IMR-90 (cell line): Measurements from ENCODE around the gene COL11A2. TPM values are rescaled to one million over a fixed set of nuclear protein-coding genes. Genes with fewer than 3 reads are reported as not detected.

Experiments
- ATAC-seq: fragments of 200-7000 bp; cut with Tn5 transposase; 2 replicates; pipeline ENCODE4 v1.9.1; 2020; ENCODE audit warnings: low read depth, mild to moderate bottlenecking, moderate library complexity
- BruUV-seq: library from RNA; stranded (reverse); fragments of 400-500 nt; replicated peaks from 2 replicates; lab custom pipeline; 2021; lab: Mats Ljungman, UMichigan
- CTCF ChIA-PET: fragments of 300-600 bp; formaldehyde crosslinking; extraction: SDS; loops from one replicate; lab custom pipeline; 2021; ENCODE audit warnings: antibody characterized with exemption; lab: Yijun Ruan, JAX
- POLR2A ChIA-PET: fragments of 300-600 bp; sonication (Branson Sonifier 250); formaldehyde crosslinking; loops from one replicate; lab custom pipeline; 2022; ENCODE audit warnings: antibody characterized with exemption; ENCODE audit not compliant: unreplicated experiment; lab: Charles Lee
- DNase-seq: peaks from one replicate; pipeline ENCODE4 v3.0.0; 2013
- H2AFZ ChIP-seq: replicated peaks from 2 replicates; pipeline ENCODE3; 2013; ENCODE audit warnings: low read length, mild to moderate bottlenecking; ENCODE audit not compliant: poor library complexity
- H2AK5ac ChIP-seq: 2 replicates; pipeline ENCODE4 v1.6.1; 2013; ENCODE audit warnings: low read depth, low read length, inconsistent platforms
- H2AK9ac ChIP-seq: replicated peaks from 2 replicates; pipeline ENCODE3; 2013; ENCODE audit warnings: mild to moderate bottlenecking, low read depth, low read length, moderate library complexity; ENCODE audit not compliant: poor library complexity
- H2BK120ac ChIP-seq: 2 replicates; pipeline ENCODE4 v1.6.1; 2013; ENCODE audit warnings: low read depth, low read length, inconsistent platforms
- H2BK15ac ChIP-seq: 3 replicates; pipeline ENCODE4 v1.6.1; 2013; ENCODE audit warnings: low read depth, low read length, inconsistent platforms
- H2BK20ac ChIP-seq: 2 replicates; pipeline ENCODE4 v1.6.1; 2013; ENCODE audit warnings: low read depth, mild to moderate bottlenecking, inconsistent platforms, low read length, moderate library complexity
- H2BK5ac ChIP-seq: 2 replicates; pipeline ENCODE4 v1.6.1; 2013; ENCODE audit warnings: mild to moderate bottlenecking, low read depth, low read length, inconsistent platforms; ENCODE audit not compliant: poor library complexity, severe bottlenecking
- H3K14ac ChIP-seq: replicated peaks from 2 replicates; pipeline ENCODE4 v1.6.1; 2013; ENCODE audit warnings: low read depth, low read length, inconsistent platforms
- H3K18ac ChIP-seq: 2 replicates; pipeline ENCODE4 v1.6.1; 2013; ENCODE audit warnings: low read depth, low read length, control low read depth
- H3K23ac ChIP-seq: 2 replicates; pipeline ENCODE4 v1.6.1; 2013; ENCODE audit warnings: low read depth, low read length, inconsistent platforms
- H3K27ac ChIP-seq: 2 replicates; pipeline ENCODE4 v1.5.1; 2013; ENCODE audit warnings: mild to moderate bottlenecking, control low read depth, low read length; ENCODE audit not compliant: insufficient read depth
- H3K27me3 ChIP-seq: 2 replicates; pipeline ENCODE4 v1.6.1; 2013; ENCODE audit warnings: low read length; ENCODE audit not compliant: control insufficient read depth, insufficient read depth
- H3K36me3 ChIP-seq: 2 replicates; pipeline ENCODE4 v1.6.1; 2013; ENCODE audit warnings: low read length, mixed read lengths; ENCODE audit not compliant: control insufficient read depth, insufficient read depth
- H3K4ac ChIP-seq: 2 replicates; pipeline ENCODE4 v1.6.1; 2013; ENCODE audit warnings: low read depth, low read length, inconsistent platforms
- H3K4me1 ChIP-seq: 2 replicates; pipeline ENCODE4 v1.6.1; 2013; ENCODE audit warnings: low read length, mixed read lengths; ENCODE audit not compliant: control insufficient read depth, insufficient read depth
- H3K4me2 ChIP-seq: 2 replicates; pipeline ENCODE4 v1.6.1; 2013; ENCODE audit warnings: low read depth, mild to moderate bottlenecking, control low read depth, low read length, moderate library complexity
- H3K4me3 ChIP-seq: 2 replicates; pipeline ENCODE4 v1.5.1; 2013; ENCODE audit warnings: low read depth, mild to moderate bottlenecking, control low read depth, low read length, moderate library complexity; ENCODE audit not compliant: insufficient read depth
- H3K56ac ChIP-seq: 2 replicates; pipeline ENCODE4 v1.6.1; 2013; ENCODE audit warnings: low read length, inconsistent platforms; ENCODE audit not compliant: insufficient read depth; ENCODE audit errors: extremely low read depth
- H3K79me1 ChIP-seq, 2 experiments: 2 replicates each; pipeline ENCODE4 v1.6.1; 2013; ENCODE audit warnings: low read length in 2 of 2, inconsistent platforms in 1 of 2, low read depth in 1 of 2
- H3K9ac ChIP-seq: 2 replicates; pipeline ENCODE4 v1.6.1; 2013; ENCODE audit warnings: low read depth, low read length, control low read depth
- H3K9me1 ChIP-seq: 2 replicates; pipeline ENCODE4 v1.6.1; 2013; ENCODE audit warnings: low read length, inconsistent platforms; ENCODE audit not compliant: insufficient read depth
- H3K9me3 ChIP-seq: 2 replicates; pipeline ENCODE4 v1.6.1; 2013; ENCODE audit warnings: low read length; ENCODE audit not compliant: control insufficient read depth, insufficient read depth
- H4K20me1 ChIP-seq: 2 replicates; pipeline ENCODE4 v1.6.1; 2013; ENCODE audit warnings: low read length, inconsistent platforms; ENCODE audit not compliant: insufficient read depth
- H4K5ac ChIP-seq: 2 replicates; pipeline ENCODE4 v1.6.1; 2013; ENCODE audit warnings: mild to moderate bottlenecking, low read depth, low read length, control low read depth
- H4K8ac ChIP-seq, 2 experiments: 2 replicates each; pipeline ENCODE4 v1.6.1; 2013; ENCODE audit warnings: low read depth in 2 of 2, low read length in 2 of 2, control low read depth in 1 of 2, inconsistent platforms in 1 of 2
- H4K91ac ChIP-seq: 2 replicates; pipeline ENCODE4 v1.6.1; 2013; ENCODE audit warnings: low read depth, low read length, inconsistent platforms; ENCODE audit not compliant: insufficient read depth
- BHLHE40 ChIP-seq: fragments of 150-350 bp; IDR thresholded peaks from 2 replicates; pipeline ENCODE4 v1.6.1; 2016; ENCODE audit warnings: mild to moderate bottlenecking, low read depth, low read length
- CEBPB ChIP-seq: IDR thresholded peaks from 2 replicates; pipeline ENCODE4 v1.6.1; 2012; ENCODE audit warnings: low read depth, low read length, improper control_type of control experiment
- CHD1 ChIP-seq: IDR thresholded peaks from 2 replicates; pipeline ENCODE4 v1.6.1; 2012; ENCODE audit warnings: low read depth, low read length, improper control_type of control experiment
- CTCF ChIP-seq: conservative IDR thresholded peaks from 2 replicates; pipeline ENCODE4 v1.5.1; 2012; ENCODE audit warnings: mild to moderate bottlenecking, low read depth, low read length, improper control_type of control experiment
- FOS ChIP-seq: fragments of 150-350 bp; IDR thresholded peaks from 2 replicates; pipeline ENCODE4 v1.6.1; 2016; ENCODE audit warnings: low read depth, low read length
- MAZ ChIP-seq: IDR thresholded peaks from 2 replicates; pipeline ENCODE4 v1.6.1; 2012; ENCODE audit warnings: low read depth, mild to moderate bottlenecking, low read length, improper control_type of control experiment, moderate library complexity, borderline replicate concordance
- MXI1 ChIP-seq: IDR thresholded peaks from 2 replicates; pipeline ENCODE4 v1.6.1; 2012; ENCODE audit warnings: low read depth, mild to moderate bottlenecking, low read length, moderate library complexity, borderline replicate concordance
- NFE2L2 ChIP-seq: fragments of 150-350 bp; IDR thresholded peaks from 2 replicates; pipeline ENCODE4 v1.6.1; 2016; ENCODE audit warnings: low read depth, mild to moderate bottlenecking, low read length
- POLR2A ChIP-seq: IDR thresholded peaks from 2 replicates; pipeline ENCODE4 v1.6.1; 2012; ENCODE audit warnings: mild to moderate bottlenecking, low read depth, low read length
- RAD21 ChIP-seq: IDR thresholded peaks from 2 replicates; pipeline ENCODE4 v1.6.1; 2012; ENCODE audit warnings: low read length, improper control_type of control experiment
- RCOR1 ChIP-seq: IDR thresholded peaks from 2 replicates; pipeline ENCODE4 v1.6.1; 2012; ENCODE audit warnings: mild to moderate bottlenecking, low read length, improper control_type of control experiment; ENCODE audit not compliant: insufficient replicate concordance
- RFX5 ChIP-seq: IDR thresholded peaks from 2 replicates; pipeline ENCODE4 v1.8.0; 2012; ENCODE audit warnings: low read depth, mild to moderate bottlenecking, low read length, moderate library complexity
- SMC3 ChIP-seq: fragments of 150-350 bp; IDR thresholded peaks from 2 replicates; pipeline ENCODE4 v1.6.1; 2016; ENCODE audit warnings: low read depth, mild to moderate bottlenecking, antibody characterized with exemption, low read length, moderate library complexity
- USF2 ChIP-seq: fragments of 150-350 bp; IDR thresholded peaks from 2 replicates; pipeline ENCODE4 v1.6.1; 2017; ENCODE audit warnings: mild to moderate bottlenecking, antibody characterized with exemption, low read length, low read depth
- WGBS, 2 experiments: methylation state at CpG; one replicate each; pipeline versions ENCODE4 v1.1.5 to v1.1.7; 2013; ENCODE audit warnings: missing lambda C conversion rate in 2 of 2; ENCODE audit not compliant: insufficient read length in 1 of 2; ENCODE audit errors: extremely low coverage in 2 of 2; 5-methylcytosine and 5-hydroxymethylcytosine counted together
- dilution Hi-C: fragments of 300-500 bp; cut with HindIII; formaldehyde crosslinking; loops from one replicate; pipeline ENCODE4 v1.14.3; 2018; ENCODE audit warnings: low sequenced_read_pairs; ENCODE audit not compliant: unreplicated experiment
- in situ Hi-C: fragments of 300-500 bp; cut with MboI; formaldehyde crosslinking; loops from 3 replicates; pipeline ENCODE4 v1.14.3; 2019; ENCODE audit warnings: low sequenced_read_pairs, inconsistent platforms, mixed read lengths
- intact Hi-C: fragments of 100-400 bp; cut with micrococcal nuclease; formaldehyde crosslinking; loops from 2 replicates; pipeline ENCODE4 v1.10.0; 2022
- polyA plus RNA-seq, 3 experiments: library from polyadenylated mRNA; depleted of rRNA; stranded (reverse); fragments of >200 nt; gene quantifications; 2 replicates each; pipeline ENCODE4 v1.2.3, GENCODE V29; 2012; ENCODE audit warnings: low replicate concordance in 1 of 3
- total RNA-seq: library from RNA; depleted of rRNA; stranded (reverse); fragments of >200 nt; gene quantifications from 2 replicates; pipeline ENCODE4 v1.2.3, GENCODE V29; 2012

COL11A2 gene
- total and polyA plus RNA-seq, 2 of the 4 experiments (the other 2 are of a cell fraction): under 0.01 to 0.38 TPM

DNA sequence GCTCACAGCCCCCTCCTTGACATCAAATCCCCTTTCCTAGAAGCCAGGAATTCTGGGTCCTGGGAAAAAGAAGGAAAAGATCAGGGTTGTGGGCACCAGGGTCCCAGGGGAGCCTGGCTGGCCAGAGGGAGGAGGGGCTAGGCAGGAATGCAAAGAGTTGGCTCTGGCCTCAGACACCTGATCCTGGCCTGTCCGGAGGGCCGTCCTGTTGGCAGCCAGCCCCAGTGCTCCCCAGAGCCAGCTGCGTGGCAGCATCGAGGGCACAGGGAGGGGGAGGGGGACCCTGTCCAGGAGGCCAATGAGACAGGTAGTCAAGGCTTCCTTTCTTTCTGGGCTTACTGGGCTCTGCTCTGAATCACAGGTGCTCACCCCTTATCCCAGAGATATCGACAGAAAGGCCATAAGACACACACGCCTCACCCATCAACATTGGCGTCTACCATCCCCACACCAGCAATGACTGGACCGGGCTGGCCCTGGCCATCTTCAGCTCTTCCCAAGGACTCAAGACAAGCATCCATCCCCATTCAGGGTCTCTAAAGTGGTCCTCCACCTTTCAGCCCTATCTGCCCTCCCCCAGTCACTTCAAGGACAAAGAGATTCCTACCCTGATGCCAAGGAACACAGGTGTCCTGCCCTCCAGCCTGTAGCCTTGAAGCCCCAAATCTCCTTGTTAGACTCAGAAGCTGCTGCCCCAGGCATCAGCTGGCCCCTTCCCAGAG lies 723 bp downstream of the COL11A2 start:
- H3K56ac ChIP-seq: no peak overlapping the region
- no peak overlapping the region for H3K4me2 ChIP-seq
- BruUV-seq: no TSS peak
- dilution Hi-C loops (no loop called here), intact Hi-C loops (no loop called here), in situ Hi-C loops (no loop called here)
- no peak overlapping the region for H2BK120ac ChIP-seq
- ChIA-PET POLR2A (no interaction called here), CTCF (no interaction called here)
- peaks cover 2% of the 10 kb centered on the region; the same call in 1 of the 2 replicates for H3K4me1 ChIP-seq
- no peak overlapping the region for H4K5ac ChIP-seq
- no peak overlapping the region for H3K23ac ChIP-seq
- H2BK15ac ChIP-seq: no peak overlapping the region
- no peak overlapping the region for H2AK9ac ChIP-seq
- no peak overlapping the region for H3K14ac ChIP-seq
- no peak overlapping the region for H3K4ac ChIP-seq
- H3K27ac ChIP-seq: no peak overlapping the region
- ATAC-seq: no peak
- H3K9me3 ChIP-seq: no peaks in the 10 kb centered on the region
- peaks cover 2 to 16% of the 10 kb centered on the region in 2 experiments; a peak in 1 of 4 replicates for H3K79me1 ChIP-seq
- no peak overlapping the region for H3K4me3 ChIP-seq
- H3K9ac ChIP-seq: no peak overlapping the region
- WGBS, 2 experiments: 55% methylated on average over 4 of the region's 8 CpGs; no CpG with 5 or more reads in 1 of the 2 experiments
- H3K18ac ChIP-seq: no peak overlapping the region
- H2AK5ac ChIP-seq: no peak overlapping the region
- TF ChIP-seq SMC3: no peak
- no peak for TF ChIP-seq MXI1
- no peak for TF ChIP-seq RCOR1
- no peak for TF ChIP-seq CEBPB
- no peak for TF ChIP-seq FOS
- TF ChIP-seq POLR2A: no peak
- no peak for TF ChIP-seq MAZ
- no peak for TF ChIP-seq CHD1
- TF ChIP-seq USF2: no peak
- TF ChIP-seq RFX5: no peak
- TF ChIP-seq CTCF: no peak
- no peak for TF ChIP-seq NFE2L2
- TF ChIP-seq BHLHE40: no peak
- TF ChIP-seq RAD21: no peak
- DNase-seq: no peak
- no peak overlapping the region for H2BK20ac ChIP-seq
- peak overlapping the region; percentile 21 for H2AFZ ChIP-seq
- peaks cover 23% of the 10 kb centered on the region for H3K36me3 ChIP-seq
- H4K91ac ChIP-seq: no peak overlapping the region
- no peak overlapping the region for H4K8ac ChIP-seq
- H3K9me1 ChIP-seq: peaks cover 4% of the 10 kb centered on the region
- peaks cover 46% of the 10 kb centered on the region for H3K27me3 ChIP-seq
- H4K20me1 ChIP-seq: peaks cover 6% of the 10 kb centered on the region; the same call in 1 of the 2 replicates
- no peak overlapping the region for H2BK5ac ChIP-seq
